SK-N-SH (cell line): ENCODE measurements around the gene TREML4. TPM values are rescaled to one million over a fixed set of nuclear protein-coding genes. Genes with fewer than 3 reads are reported as not detected.

Source experiments
- CTCF ChIA-PET: fragments of 300-600, 350-600 bp; formaldehyde crosslinking; extraction: SDS; loops from one replicate; lab custom pipeline; 2021; lab: Yijun Ruan, JAX
- POLR2A ChIA-PET: fragments of 350-600 bp; sonication (Branson Sonifier 250); formaldehyde crosslinking; extraction: SDS; loops from one replicate; lab custom pipeline; 2020; ENCODE audit warnings: antibody characterized with exemption, inconsistent platforms; lab: Yijun Ruan, JAX
- DNase-seq: peaks from one replicate; pipeline ENCODE4 v3.0.0; 2012
- H2AFZ ChIP-seq: fragments of 200-600 bp; sonication (generic); 2 replicates; pipeline ENCODE4 v1.8.1; 2016; ENCODE audit warnings: antibody characterized with exemption, mild to moderate bottlenecking, low read depth
- H3F3A ChIP-seq: fragments of 200-600 bp; sonication (generic); replicated peaks from 2 replicates; pipeline ENCODE3; 2016; ENCODE audit warnings: antibody characterized with exemption, mild to moderate bottlenecking; ENCODE audit not compliant: insufficient read depth
- H3K27ac ChIP-seq, 2 experiments: fragments of 200-500 bp in 1 of 2; fragments of 200-600 bp in 1 of 2; sonication (Bioruptor generic) in 1 of 2; sonication (generic), shearing (Covaris generic) in 1 of 2; 2 replicates each; pipeline versions ENCODE4 v1.5.1 to v1.6.1; 2014 to 2016; ENCODE audit warnings: low read depth in 2 of 2, inconsistent platforms in 1 of 2, low read length in 1 of 2, mild to moderate bottlenecking in 1 of 2, mixed read lengths in 1 of 2
- H3K27me3 ChIP-seq: fragments of 200-600 bp; sonication (generic), shearing (Covaris generic); 2 replicates; pipeline ENCODE4 v1.6.1; 2016; ENCODE audit warnings: mixed run types; ENCODE audit not compliant: insufficient read depth
- H3K36me3 ChIP-seq, 2 experiments: fragments of 200-500 bp in 1 of 2; fragments of 200-600 bp in 1 of 2; sonication (Bioruptor generic) in 1 of 2; sonication (generic) in 1 of 2; replicated peaks in 1 of 2; 2 replicates each; pipeline versions ENCODE3 to v1.5.1; 2014 to 2016; ENCODE audit warnings: low read length in 1 of 2, mild to moderate bottlenecking in 1 of 2; ENCODE audit not compliant: insufficient read depth in 2 of 2, control insufficient read depth in 1 of 2
- H3K4me1 ChIP-seq, 2 experiments: fragments of 200-500 bp in 1 of 2; fragments of 200-600 bp in 1 of 2; sonication (Bioruptor generic) in 1 of 2; sonication (generic), shearing (Covaris generic) in 1 of 2; 2 replicates each; pipeline versions ENCODE4 v1.5.1 to v1.6.1; 2014 to 2016; ENCODE audit warnings: low read depth in 1 of 2, low read length in 1 of 2, mixed run types in 1 of 2; ENCODE audit not compliant: insufficient read depth in 2 of 2, control insufficient read depth in 1 of 2
- H3K4me2 ChIP-seq: fragments of 200-600 bp; sonication (generic), shearing (Covaris generic); 2 replicates; pipeline ENCODE4 v1.6.1; 2017; ENCODE audit warnings: mixed run types
- H3K4me3 ChIP-seq, 2 experiments: fragments of 200-500 bp in 1 of 2; fragments of 200-600 bp in 1 of 2; sonication (Bioruptor generic) in 1 of 2; sonication (generic), shearing (Covaris generic) in 1 of 2; 2 replicates each; pipeline versions ENCODE4 v1.5.1 to v1.8.1; 2014 to 2016; ENCODE audit warnings: low read depth in 2 of 2, inconsistent platforms in 1 of 2, low read length in 1 of 2, mild to moderate bottlenecking in 1 of 2, mixed read lengths in 1 of 2, moderate library complexity in 1 of 2
- H3K79me2 ChIP-seq: fragments of 200-600 bp; sonication (generic); 2 replicates; pipeline ENCODE4 v1.8.1; 2017; ENCODE audit warnings: mild to moderate bottlenecking; ENCODE audit not compliant: insufficient read depth
- H3K9ac ChIP-seq: fragments of 200-600 bp; sonication (generic); 2 replicates; pipeline ENCODE4 v1.6.1; 2017; ENCODE audit warnings: mixed run types
- H3K9me2 ChIP-seq: fragments of 200-600 bp; sonication (generic); 2 replicates; pipeline ENCODE4 v1.6.1; 2017; ENCODE audit warnings: mixed run types
- H3K9me3 ChIP-seq: fragments of 200-600 bp; sonication (generic); 2 replicates; pipeline ENCODE4 v1.6.1; 2017; ENCODE audit warnings: mixed run types, mild to moderate bottlenecking, moderate library complexity
- H4K20me1 ChIP-seq: fragments of 200-600 bp; sonication (generic); 2 replicates; pipeline ENCODE4 v1.6.1; 2017; ENCODE audit warnings: mild to moderate bottlenecking, mixed run types; ENCODE audit not compliant: insufficient read depth
- EP300 ChIP-seq, 2 experiments: IDR thresholded peaks; 2 replicates each; pipeline versions ENCODE4 v1.4.0 to v1.6.1; 2012; ENCODE audit warnings: borderline replicate concordance in 1 of 2, low read depth in 1 of 2, low read length in 1 of 2
- EZH2phosphoT487 ChIP-seq: fragments of 200-600 bp; sonication (generic); IDR thresholded peaks from 2 replicates; pipeline ENCODE4 v1.6.1; 2017; ENCODE audit warnings: low read depth, mixed run types, mild to moderate bottlenecking, antibody characterized with exemption, moderate library complexity, borderline replicate concordance
- FOXM1 ChIP-seq: IDR thresholded peaks from 2 replicates; pipeline ENCODE4 v1.4.0; 2012; ENCODE audit warnings: low read depth, mild to moderate bottlenecking
- MEF2A ChIP-seq: IDR thresholded peaks from 2 replicates; pipeline ENCODE4 v1.4.0; 2012; ENCODE audit warnings: low read depth, borderline replicate concordance
- MXI1 ChIP-seq: IDR thresholded peaks from 2 replicates; pipeline ENCODE4 v1.6.1; 2012; ENCODE audit warnings: mild to moderate bottlenecking, low read depth, low read length, improper control_type of control experiment
- RAD21 ChIP-seq: IDR thresholded peaks from 2 replicates; pipeline ENCODE4 v1.6.1; 2012; ENCODE audit warnings: mild to moderate bottlenecking, low read length
- RFX5 ChIP-seq: IDR thresholded peaks from 2 replicates; pipeline ENCODE4 v1.6.1; 2012; ENCODE audit warnings: mild to moderate bottlenecking, improper control_type of control experiment, low read length
- RXRA ChIP-seq: IDR thresholded peaks from 2 replicates; pipeline ENCODE4 v1.4.0; 2012; ENCODE audit warnings: low read depth, mild to moderate bottlenecking, borderline replicate concordance
- SMC3 ChIP-seq: IDR thresholded peaks from 2 replicates; pipeline ENCODE4 v1.6.1; 2012; ENCODE audit warnings: low read depth, low read length, improper control_type of control experiment
- TAF1 ChIP-seq: IDR thresholded peaks from 2 replicates; pipeline ENCODE4 v1.6.1; 2012; ENCODE audit warnings: low read depth, mild to moderate bottlenecking, low read length, moderate library complexity, borderline replicate concordance
- TCF12 ChIP-seq: IDR thresholded peaks from 2 replicates; pipeline ENCODE4 v1.4.0; 2012
- YY1 ChIP-seq: IDR thresholded peaks from 2 replicates; pipeline ENCODE4 v1.4.0; 2012; ENCODE audit warnings: low read depth, mild to moderate bottlenecking
- WGBS: methylation state at CpG from one replicate; pipeline ENCODE4 v1.1.6; 2017; ENCODE audit warnings: low lambda C conversion rate; 5-methylcytosine and 5-hydroxymethylcytosine counted together
- polyA plus RNA-seq, 3 experiments: library from polyadenylated mRNA; depleted of rRNA; stranded (reverse); fragments of >200 nt; gene quantifications; 2 replicates each; pipeline ENCODE4 v1.2.3, GENCODE V29; 2012
- TF ChIP-seq, protein P1 (sequence below): IDR thresholded peaks from 2 replicates; pipeline ENCODE4 v1.4.0; 2012; ENCODE audit warnings: low read depth, borderline replicate concordance
- TF ChIP-seq, protein P2 (sequence below): fragments of 150-350 bp; IDR thresholded peaks from 2 replicates; pipeline ENCODE4 v1.6.1; 2017; ENCODE audit warnings: antibody characterized with exemption, low read length, low read depth, borderline replicate concordance
- TF ChIP-seq, protein P3 (sequence below): fragments of 150-350 bp; IDR thresholded peaks from 2 replicates; pipeline ENCODE4 v1.6.1; 2016; ENCODE audit warnings: mild to moderate bottlenecking, low read depth, low read length
- TF ChIP-seq, protein P4 (sequence below): IDR thresholded peaks from 2 replicates; pipeline ENCODE4 v1.4.0; 2012; ENCODE audit warnings: low read depth
- TF ChIP-seq, protein P5 (sequence below): IDR thresholded peaks from 2 replicates; pipeline ENCODE4 v1.4.0; 2012; ENCODE audit warnings: low read depth, borderline replicate concordance
- TF ChIP-seq, protein P6 (sequence below): fragments of 200-600 bp; sonication (generic); IDR thresholded peaks from 2 replicates; pipeline ENCODE4 v1.6.1; 2017; ENCODE audit warnings: antibody characterized with exemption, mild to moderate bottlenecking, moderate library complexity

The TREML4 gene
- polyA plus RNA-seq, 1 of the 3 experiments (the other 2 are of a cell fraction) = not detected

DNA sequence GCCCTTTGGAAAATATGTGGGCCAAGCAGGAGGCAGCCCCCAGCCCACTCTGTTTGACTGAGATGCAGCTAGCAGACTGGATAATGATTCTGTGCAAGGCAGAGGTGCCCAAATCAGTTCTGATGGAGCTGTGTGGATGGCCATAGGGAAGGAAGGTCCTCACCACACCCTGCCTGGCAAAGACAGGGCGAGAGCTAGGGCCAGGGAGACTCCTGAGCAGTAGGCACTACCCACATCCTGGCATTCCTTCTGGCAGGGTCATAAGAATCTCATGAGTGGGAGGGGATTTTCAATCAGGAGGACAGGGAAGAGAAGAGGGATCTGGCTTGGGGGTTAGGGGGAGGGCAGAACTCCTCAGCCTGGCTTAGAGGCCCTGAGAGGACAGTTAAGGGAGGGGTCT is 46.6 kb upstream of the TREML4 start:
- 0% methylated on average over 1 of the region's 1 CpG for WGBS
- TF ChIP-seq, protein P1, sequence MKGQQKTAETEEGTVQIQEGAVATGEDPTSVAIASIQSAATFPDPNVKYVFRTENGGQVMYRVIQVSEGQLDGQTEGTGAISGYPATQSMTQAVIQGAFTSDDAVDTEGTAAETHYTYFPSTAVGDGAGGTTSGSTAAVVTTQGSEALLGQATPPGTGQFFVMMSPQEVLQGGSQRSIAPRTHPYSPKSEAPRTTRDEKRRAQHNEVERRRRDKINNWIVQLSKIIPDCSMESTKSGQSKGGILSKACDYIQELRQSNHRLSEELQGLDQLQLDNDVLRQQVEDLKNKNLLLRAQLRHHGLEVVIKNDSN = no peak
- no peak for TF ChIP-seq YY1
- TF ChIP-seq, protein P2, sequence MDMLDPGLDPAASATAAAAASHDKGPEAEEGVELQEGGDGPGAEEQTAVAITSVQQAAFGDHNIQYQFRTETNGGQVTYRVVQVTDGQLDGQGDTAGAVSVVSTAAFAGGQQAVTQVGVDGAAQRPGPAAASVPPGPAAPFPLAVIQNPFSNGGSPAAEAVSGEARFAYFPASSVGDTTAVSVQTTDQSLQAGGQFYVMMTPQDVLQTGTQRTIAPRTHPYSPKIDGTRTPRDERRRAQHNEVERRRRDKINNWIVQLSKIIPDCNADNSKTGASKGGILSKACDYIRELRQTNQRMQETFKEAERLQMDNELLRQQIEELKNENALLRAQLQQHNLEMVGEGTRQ = no peak
- TF ChIP-seq, protein P3, sequence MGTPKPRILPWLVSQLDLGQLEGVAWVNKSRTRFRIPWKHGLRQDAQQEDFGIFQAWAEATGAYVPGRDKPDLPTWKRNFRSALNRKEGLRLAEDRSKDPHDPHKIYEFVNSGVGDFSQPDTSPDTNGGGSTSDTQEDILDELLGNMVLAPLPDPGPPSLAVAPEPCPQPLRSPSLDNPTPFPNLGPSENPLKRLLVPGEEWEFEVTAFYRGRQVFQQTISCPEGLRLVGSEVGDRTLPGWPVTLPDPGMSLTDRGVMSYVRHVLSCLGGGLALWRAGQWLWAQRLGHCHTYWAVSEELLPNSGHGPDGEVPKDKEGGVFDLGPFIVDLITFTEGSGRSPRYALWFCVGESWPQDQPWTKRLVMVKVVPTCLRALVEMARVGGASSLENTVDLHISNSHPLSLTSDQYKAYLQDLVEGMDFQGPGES = no peak
- no peak for TF ChIP-seq RXRA
- TF ChIP-seq, protein P4, sequence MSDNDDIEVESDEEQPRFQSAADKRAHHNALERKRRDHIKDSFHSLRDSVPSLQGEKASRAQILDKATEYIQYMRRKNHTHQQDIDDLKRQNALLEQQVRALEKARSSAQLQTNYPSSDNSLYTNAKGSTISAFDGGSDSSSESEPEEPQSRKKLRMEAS = no peak
- no peak for TF ChIP-seq EZH2phosphoT487
- no peak for TF ChIP-seq SMC3
- TF ChIP-seq, protein P5, sequence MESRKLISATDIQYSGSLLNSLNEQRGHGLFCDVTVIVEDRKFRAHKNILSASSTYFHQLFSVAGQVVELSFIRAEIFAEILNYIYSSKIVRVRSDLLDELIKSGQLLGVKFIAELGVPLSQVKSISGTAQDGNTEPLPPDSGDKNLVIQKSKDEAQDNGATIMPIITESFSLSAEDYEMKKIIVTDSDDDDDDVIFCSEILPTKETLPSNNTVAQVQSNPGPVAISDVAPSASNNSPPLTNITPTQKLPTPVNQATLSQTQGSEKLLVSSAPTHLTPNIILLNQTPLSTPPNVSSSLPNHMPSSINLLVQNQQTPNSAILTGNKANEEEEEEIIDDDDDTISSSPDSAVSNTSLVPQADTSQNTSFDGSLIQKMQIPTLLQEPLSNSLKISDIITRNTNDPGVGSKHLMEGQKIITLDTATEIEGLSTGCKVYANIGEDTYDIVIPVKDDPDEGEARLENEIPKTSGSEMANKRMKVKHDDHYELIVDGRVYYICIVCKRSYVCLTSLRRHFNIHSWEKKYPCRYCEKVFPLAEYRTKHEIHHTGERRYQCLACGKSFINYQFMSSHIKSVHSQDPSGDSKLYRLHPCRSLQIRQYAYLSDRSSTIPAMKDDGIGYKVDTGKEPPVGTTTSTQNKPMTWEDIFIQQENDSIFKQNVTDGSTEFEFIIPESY = no peak
- no peak for TF ChIP-seq EP300 (IDR thresholded peaks at IDR 0.05; ENCODE audit: borderline replicate concordance in 1 of 2, low read depth in 1 of 2, low read length in 1 of 2)
- no peak for TF ChIP-seq TCF12
- no peak for TF ChIP-seq FOXM1
- TF ChIP-seq MEF2A = no peak
- TF ChIP-seq, protein P6, sequence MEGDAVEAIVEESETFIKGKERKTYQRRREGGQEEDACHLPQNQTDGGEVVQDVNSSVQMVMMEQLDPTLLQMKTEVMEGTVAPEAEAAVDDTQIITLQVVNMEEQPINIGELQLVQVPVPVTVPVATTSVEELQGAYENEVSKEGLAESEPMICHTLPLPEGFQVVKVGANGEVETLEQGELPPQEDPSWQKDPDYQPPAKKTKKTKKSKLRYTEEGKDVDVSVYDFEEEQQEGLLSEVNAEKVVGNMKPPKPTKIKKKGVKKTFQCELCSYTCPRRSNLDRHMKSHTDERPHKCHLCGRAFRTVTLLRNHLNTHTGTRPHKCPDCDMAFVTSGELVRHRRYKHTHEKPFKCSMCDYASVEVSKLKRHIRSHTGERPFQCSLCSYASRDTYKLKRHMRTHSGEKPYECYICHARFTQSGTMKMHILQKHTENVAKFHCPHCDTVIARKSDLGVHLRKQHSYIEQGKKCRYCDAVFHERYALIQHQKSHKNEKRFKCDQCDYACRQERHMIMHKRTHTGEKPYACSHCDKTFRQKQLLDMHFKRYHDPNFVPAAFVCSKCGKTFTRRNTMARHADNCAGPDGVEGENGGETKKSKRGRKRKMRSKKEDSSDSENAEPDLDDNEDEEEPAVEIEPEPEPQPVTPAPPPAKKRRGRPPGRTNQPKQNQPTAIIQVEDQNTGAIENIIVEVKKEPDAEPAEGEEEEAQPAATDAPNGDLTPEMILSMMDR = no peak
- no peak for TF ChIP-seq RFX5
- TF ChIP-seq TAF1 = no peak
- TF ChIP-seq RAD21 = no peak
- TF ChIP-seq MXI1 = no peak
- no peak overlapping the region for H3K4me3 ChIP-seq

More for the DNA sequence above, 46.6 kb upstream of the TREML4 start:
- H3K36me3 ChIP-seq = no peaks in the 10 kb centered on the region
- no peaks in the 10 kb centered on the region for H3F3A ChIP-seq
- no peaks in the 10 kb centered on the region for H3K9me2 ChIP-seq
- H4K20me1 ChIP-seq = no peaks in the 10 kb centered on the region
- peaks cover 10% of the 10 kb centered on the region; the same call in 1 of the 2 replicates for H3K27me3 ChIP-seq
- no peaks in the 10 kb centered on the region for H3K79me2 ChIP-seq
- no peak overlapping the region for H2AFZ ChIP-seq
- H3K9ac ChIP-seq = no peak overlapping the region
- H3K4me1 ChIP-seq = no peaks in the 10 kb centered on the region
- H3K4me2 ChIP-seq = no peak overlapping the region
- no peak for DNase-seq
- CTCF ChIA-PET = interaction anchor here (0.8 to 1.6 kb wide), 14 partner anchors 8 to 1200 kb away, joined by 3 to 5 read pairs (median 4); no protein-coding TSS in a partner anchor
- H3K27ac ChIP-seq = no peak overlapping the region
- POLR2A ChIA-PET = no interaction called here
- H3K9me3 ChIP-seq = no peaks in the 10 kb centered on the region
